HG03521 (cell line): Measurements from ENCODE around the gene ZNF750.
"Not testable (repeated sequence)": the region's sequence is repeated elsewhere in the genome, so short reads cannot be mapped to it uniquely, and the experiment has no call there.

Experiments used
- ATAC-seq: cut with Tn5 transposase; IDR thresholded peaks from one replicate; pipeline ENCODE4 v1.9.1; 2021; ENCODE audit warnings: mild to moderate bottlenecking, moderate library complexity; ENCODE audit not compliant: unreplicated experiment

ZNF750 gene

DNA sequence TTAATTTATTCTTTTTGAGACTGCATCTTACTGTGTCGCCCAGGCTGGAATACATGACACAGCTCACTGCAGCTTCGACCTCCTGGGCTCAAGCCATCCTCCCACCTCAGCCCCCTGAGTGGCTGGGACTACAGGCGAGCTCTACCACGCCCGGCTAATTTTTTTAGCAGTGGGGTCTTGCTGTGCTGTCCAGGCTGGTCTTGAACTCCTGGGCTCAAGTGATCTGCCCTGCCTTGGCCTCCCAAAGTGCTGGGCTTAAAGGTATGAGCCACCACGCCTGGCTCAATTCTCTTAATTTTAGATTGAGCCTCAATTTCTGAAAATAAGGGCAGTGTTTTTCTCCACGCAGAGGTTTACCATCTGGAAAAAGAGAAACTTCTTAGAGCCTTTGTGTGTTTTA lies 41.1 kb downstream of the ZNF750 start:
- ATAC-seq: no peak

DNA sequence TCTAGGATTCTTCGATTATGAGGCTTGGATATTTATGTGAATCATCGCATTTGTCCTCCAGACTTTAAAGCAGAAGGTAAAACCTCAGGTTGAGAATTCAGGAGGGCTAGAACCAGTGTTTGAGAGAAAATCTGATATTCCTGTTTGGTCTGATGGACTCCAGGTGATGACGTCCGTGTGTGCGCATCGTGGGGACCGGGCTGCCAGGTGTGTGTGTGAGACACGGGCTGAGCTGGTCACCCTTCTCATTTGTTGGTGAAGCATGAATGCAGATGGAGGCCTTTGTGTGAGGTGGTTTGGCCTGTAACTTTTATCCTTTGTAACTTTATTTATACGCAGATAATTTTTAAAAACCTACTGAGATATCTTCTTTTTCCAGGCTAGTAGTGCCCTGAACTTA lies 42.8 kb downstream of the ZNF750 start:
- ATAC-seq: no peak

DNA sequence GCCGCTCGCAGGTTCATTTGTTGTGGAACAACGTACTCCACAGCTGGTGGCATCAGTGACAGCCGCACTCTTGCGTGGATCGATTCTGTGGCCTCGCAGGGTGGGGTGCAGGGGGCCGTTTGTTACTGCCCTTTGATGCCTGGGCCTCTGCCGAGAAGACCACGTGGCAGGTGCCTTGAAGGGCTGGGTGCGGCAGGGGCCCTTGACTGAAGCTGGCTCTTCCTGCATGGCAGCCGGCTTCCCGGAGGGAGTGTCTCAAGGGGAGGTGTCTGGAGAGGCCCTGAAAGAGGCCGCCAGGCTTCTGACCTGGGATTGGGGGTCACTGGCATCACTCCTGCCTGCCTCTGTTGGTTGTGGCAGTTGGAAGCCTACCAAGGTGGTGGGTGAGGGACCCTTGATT lies 44.2 kb downstream of the ZNF750 start:
- ATAC-seq: no peak

DNA sequence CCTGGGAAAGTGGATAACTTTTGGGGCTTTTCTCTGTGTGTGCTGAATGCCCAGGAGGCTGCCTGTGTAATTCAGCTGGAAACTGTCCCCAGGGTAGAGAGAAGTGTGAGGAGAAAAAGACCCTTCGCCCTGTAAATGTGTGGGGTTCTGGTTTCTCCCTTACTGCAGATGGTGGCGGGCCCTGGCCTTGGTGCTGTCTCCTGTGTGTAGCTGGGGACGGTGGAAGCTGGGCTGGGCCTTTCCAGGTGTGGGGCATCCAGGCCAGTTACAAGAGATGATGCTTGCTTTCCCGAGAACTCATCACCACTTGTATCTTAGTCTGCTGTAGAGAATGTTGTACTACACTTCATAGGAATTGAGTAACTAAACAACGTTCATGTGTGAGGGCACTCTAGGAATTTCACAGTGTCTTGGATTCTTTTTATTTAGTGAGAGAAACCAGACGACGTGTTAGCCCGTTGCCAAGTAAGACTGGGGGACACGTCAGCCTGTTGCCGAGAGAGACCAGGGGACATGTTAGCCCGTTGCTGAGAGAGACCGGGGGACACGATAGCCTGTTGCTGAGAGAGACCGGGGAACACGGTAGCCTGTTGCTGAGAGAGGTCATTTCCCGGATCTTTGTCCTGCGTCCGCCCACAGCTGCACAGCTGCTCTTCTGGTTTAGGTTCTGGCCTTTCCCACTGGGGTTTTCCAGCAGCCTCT lies 44.9 kb downstream of the ZNF750 start:
- ATAC-seq: no peak

DNA sequence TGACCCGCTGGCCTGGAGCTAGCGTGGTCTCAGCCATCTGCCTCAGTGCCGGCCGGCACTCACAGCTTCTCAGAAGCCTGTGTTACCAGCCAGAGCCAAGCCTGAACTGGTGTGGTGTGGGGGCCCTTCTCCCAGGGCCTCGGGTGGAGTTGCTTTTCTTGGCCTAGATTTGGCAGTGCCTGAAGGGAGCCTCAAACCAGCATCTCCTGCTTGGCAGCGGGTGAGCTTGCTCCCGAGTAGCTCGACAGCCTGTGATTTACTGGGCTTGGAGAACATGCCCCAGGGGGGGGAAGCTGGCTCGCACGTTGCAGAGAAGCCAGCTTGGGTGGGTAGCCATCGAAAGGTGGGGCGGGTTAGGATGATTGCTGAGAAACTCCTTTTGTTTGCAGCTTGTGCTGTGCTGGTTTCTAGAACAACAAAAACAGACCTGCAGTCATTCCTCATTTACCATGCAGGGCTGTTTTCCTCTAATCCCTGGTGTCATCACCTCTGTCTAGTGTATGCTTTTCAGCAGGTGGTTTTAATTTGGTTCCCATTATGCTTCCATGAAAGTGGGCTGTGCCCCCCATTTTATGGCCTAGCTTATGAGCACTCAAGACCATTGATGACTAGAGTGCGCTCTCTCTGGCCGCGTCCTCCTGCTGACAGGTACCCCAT lies 45.7 kb downstream of the ZNF750 start:
- ATAC-seq: no peak

DNA sequence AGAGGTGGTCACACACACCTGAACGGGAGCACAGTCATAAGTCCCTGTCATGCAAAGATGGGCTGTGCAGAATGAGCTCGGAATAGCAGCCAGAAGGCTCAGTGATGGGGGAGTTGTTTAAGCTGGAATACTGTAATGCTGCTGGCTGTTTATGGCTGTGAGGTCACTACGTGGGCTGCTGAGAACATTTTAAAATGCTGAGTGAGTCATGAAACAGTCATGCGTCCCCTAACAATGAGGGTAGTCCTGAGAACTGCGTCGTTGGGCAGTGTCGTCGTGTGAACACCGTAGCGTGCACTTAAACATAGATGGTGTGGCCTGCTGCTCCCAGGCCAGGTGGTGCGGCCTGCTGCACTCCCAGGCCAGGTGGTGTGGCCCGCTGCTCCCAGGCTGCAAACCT lies 48.3 kb downstream of the ZNF750 start:
- no peak for ATAC-seq

DNA sequence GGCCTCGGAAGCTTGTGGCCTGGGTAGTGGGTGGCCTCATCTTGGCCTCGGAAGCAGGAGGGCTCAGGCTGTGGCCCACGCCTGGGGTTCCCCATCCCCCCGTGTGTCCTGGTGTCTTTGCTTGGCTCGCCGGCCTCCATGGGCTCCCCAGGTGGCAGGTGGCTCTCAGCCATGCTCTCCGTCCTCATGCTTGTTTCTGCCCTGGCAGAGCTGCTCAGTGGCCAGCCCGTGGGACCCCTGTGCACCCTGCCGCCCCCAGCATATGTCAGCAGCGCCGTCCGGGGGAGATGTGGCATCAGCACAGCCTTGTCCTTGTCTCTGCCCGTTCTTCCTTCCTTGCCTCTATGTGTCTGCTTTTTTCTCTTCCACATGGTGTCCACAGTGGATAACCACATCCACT lies 49.4 kb downstream of the ZNF750 start:
- ATAC-seq: no peak

DNA sequence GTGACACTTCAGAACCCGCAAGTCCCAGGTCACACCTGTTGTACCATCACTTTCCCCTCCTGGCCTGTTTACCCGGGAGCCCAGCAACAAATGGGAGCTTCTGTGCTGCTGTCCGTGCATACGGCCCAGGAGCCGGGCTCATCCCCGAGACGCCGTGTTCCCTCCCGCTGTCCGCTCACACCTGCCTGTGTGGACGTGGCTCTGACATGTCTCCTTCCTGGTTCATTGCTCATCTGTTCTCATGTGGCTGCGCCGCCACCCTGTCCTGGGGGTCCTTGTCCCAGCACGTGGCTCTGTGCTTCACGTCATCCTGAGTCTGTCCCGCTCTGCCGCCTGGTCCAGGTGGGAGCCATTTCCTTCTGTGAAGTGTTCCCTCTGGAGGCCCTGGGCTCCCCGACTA lies 50.0 kb downstream of the ZNF750 start:
- ATAC-seq: no peak

DNA sequence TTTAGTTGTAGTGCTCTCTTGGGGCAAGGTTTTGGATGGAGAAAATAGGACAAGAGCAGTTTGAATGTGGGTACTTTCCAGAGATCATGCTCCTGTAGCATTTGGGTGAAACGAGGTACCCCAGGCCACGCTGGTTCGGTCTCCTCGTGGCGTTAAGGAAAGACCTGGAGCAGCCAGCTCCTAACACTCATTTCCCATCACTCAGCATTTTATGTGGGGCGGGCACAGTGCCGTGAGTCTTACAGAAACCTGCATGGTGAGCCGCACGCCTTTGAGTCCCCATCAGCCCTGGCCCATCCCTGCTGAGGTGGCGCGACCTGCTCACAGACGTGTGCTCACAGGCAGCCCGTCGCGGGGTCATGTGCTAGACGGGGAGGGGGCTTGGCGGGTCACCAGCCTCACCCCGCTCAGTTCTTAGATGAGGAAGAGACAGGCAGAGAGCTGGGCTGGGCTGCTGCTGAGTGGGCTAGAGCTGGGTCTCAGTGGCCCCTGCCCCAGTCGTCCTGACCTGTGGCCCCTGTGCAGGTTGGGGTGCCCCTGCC lies 50.7 kb downstream of the ZNF750 start:
- no peak for ATAC-seq

DNA sequence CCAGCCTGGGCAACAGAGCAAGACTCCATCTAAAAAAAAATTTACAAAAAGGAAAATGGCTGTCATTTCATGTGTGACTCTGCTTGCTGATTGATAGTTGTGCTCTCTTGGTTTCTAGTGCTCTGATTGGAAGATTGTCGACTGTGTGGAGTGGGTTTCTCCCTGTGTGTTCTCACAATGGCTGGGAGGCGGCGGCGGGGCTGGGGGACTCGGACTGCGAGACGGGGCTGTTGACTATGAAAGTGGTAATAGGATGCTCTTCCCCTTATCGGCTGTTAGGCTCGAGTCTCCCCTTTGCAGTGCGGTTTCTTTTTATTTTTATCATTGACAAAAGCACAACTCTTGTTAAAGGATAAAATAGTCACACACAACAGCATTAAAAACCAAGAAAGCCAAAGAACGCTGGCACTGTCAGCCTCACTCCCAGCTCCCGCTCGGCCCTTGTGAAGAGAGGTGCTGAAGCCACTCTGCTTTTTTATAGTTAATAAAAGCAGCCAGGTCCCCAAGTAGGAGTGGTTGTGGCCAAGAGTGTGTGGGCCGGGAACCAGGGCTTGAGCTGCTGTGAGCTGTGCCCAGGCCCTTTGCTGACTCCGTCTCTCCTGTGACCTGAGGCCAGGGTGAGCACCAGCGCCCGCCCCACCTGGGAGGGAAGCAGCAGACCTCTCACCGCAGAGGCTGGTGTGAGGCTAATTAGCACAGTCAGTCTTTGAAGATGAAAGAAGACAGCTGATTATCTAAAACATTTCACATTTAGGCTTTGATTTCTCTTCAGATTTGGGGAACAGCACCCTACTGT lies 51.4 kb downstream of the ZNF750 start:
- ATAC-seq: no peak

DNA sequence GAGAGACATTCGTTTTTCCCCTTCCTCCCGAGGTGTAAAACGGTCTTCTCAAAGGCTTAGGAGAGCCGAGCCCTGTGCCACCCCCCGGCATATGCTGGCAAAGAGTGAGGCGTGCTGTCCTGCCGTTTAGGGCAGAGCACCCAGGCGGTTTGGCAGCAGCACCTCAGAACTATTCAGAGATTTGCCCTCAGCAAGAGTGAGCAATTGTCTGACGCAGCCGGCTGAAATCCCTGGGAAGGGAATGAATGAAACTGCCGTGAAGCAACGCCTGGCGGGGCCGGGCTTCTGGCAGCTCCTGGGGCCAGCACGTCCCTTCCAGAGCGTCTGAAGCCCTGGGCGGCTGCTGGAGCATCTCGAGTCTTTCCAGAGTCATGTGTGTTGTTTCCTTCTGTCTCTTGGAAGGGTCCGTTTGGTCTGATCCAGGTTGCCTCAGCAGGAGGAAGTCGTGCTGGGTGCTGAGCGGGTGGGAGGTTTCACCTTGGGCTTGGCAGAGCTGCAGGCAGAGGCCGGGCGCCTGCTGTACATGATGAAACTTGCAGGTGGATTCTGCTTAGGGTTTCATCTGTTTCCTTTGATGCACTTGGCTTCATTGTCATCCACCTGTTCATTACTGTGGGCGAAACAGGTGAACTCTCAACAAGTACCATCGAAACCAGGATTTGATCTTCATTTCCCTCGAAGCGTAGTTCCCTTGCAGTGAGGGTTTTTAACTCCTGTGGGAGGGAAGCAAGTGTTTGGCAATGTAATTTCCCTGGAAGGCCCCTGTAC lies 52.6 kb downstream of the ZNF750 start:
- no peak for ATAC-seq

DNA sequence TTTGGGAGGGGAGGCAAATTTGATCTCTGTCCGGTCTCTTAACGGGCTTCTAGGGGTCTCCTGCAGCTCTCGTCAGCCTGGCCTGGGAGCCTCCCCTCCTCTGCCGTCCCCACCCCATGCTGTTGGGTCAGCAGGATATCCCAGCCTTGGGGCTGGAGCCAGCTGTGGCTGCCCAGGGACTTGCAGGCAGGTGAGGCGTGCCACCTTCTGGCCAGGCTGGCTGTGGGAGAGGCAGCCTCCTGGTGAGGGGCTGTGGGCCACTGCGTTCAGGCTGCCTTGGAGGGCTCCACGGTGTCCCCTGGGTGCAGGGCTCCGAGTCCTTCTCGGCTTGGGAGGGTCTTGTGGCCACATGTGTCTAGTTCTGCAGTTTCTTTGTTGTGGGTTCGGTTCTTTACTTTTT lies 53.4 kb downstream of the ZNF750 start:
- ATAC-seq: no peak

DNA sequence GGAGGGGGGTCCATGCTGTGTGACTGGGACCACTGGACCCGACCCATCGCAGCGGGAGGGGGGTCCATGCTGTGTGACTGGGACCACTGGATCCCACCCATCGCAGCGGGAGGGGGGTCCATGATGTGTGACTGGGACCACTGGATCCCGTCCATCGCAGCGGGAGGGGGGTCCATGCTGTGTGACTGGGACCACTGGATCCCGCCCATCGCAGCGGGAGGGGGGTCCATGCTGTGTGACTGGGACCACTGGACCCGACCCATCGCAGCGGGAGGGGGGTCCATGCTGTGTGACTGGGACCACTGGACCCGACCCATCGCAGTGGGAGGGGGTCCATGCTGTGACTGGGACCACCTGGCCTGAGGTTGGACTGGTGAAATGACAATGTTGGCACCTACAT lies 54.2 kb downstream of the ZNF750 start:
- not testable (repeated sequence) for ATAC-seq

DNA sequence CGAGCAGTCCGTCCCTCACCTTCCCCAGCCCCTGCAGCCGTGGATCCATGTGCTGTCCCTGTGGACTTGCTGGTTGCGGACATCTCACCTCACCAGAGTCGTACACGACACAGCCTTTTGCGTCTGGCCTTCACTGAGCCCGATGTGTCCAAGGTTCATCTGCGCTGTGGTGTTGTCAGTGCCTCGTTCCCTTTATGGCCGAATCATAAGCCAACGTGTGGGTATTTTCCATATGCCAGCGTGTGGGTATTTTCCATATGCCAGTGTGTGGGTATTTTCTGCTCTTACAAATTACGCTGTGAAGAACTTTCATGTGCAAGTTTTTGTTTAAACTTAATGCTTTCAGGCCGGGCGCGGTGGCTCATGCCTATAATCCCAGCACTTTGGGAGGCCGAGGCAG lies 56.3 kb downstream of the ZNF750 start:
- ATAC-seq: no peak

DNA sequence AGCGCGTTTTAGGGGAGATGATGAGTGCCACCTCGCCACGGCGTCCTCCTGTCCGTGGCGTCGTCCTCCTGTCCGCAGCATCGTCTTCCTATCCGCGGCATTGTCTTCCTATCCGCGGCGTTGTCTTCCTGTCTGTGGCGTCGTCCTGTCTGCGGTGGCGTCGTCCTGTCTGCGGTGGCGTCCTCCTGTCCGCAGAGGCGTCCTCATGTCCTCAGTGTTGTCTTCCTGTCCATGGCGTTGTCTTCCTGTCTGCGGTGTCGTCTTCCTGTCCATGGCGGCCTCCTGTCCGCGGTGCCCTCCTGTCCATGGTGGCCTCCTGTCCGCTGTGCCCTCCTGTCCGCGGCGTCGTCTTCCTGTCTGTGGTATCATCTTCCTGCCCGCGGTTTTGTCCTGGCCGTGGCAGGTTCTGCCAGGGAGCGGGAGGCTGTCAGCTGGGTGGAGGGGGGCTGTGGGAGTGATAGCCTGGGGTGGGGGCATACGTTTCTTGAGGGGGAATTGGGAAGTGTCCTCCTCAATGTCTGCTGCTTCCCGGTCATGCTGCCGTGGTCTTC lies 57.1 kb downstream of the ZNF750 start:
- ATAC-seq: no peak

DNA sequence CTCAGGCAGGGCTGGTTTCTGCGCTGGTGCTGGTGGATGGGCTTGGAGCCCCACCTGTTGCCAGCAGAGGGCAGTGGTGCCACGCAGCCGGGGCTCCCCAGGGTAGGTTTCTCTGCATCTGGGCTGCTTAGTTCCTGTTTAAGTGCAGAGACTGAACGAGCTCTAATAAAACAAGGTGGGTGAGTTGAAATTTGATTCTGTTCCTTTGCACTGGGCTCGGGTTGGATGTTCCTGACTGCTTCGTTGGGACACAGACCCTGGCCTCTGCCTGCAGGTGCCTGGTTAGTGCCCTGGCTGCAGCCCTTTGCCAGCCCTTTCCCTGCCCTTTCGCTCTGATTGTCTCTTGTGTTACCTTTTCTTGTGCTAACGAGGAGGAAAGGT lies 57.9 kb downstream of the ZNF750 start:
- ATAC-seq: no peak

DNA sequence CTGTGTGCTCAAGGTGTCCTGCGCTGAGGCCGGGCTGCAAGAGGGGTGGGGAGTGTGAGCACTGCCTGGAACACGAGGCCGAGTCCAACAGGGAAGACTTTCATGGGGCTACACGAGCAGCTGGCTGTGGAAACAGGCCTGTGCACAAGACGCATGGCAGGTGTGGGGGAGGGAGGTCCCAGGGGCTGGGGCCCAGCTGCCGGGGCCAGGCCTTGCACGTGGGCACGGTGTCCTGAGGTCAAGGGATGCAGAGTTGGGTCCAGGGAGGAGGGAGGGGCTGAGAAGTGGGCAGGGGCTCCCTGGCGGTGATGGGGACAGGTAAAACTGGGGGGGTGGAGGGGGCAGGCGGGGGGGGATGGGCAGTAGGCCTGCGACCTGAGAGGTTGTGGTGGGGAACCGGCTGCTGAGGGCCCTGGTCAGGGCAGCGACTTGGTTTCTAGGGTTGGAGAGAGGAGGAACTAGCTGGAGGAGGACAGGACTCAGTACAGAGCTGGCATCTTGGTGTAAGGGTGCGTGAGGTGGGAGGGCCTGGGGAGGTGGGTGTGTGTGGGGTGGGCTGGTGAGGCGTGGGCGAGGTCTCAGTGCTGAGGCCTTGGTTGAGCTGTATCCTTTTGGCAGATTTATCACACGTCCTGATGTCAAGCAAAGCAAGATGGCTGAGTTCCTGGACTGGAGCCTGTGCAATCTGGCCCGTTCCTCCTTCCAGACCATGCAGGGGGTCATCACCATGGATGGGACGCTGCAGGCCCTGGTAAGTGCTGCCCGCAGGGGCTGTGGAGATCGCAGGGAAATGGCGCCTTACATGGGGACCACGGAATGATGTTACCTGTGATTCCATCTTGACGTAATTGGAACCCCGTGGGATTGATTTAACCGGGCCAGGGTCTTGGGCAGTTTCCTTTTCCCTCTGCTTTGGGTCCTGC lies 58.6 kb downstream of the ZNF750 start:
- no peak for ATAC-seq

DNA sequence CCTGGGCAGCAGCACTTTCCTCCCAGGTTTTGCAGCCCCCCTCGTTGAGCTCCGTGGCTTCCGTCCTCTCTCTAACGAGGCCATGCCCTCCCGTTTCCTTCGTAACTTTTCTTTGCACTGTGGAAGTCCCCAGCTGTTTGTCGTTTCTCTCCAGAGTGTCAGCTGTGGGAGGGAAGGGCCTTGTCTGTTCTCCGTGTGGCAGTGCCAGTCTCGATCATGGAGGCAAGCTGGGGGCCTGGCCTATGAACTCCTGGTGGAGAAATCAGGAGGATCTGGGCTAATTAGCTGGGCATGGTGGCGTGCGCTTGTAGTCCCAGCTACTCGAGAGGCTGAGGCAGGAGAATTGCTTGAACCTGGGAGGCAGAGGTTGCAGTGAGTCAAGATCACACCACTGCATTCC lies 59.6 kb downstream of the ZNF750 start:
- ATAC-seq: no peak

DNA sequence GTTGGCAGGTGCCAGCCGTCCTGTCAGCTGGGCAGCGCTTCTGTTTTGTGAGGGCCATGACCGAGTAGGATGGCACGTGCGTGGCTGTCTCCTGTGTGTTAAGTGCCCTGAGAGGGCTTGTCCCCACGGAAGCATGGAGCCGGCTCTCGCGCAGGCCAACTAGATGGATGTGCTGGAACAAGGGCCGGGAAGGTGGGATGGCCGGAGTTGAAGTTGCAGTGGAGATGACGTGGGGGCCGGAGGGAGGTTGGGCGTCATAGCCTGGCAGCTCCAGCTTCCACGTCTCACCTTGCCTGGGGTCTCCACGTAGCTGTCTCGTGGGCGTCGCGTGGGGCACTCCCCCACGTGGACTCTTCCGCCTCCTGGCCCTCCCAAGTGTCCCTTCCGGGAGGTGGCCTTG lies 60.3 kb downstream of the ZNF750 start:
- no peak for ATAC-seq
